Measurements from ENCODE around the gene PARP8.

GRCh38 chr5:50657044-50657443 is 9.4 kb upstream of the PARP8 start:
- no peak for TF ChIP-seq CTCF (IDR thresholded peaks at IDR 0.05)
- no peak for TF ChIP-seq POLR2A (IDR thresholded peaks at IDR 0.05)
